Astrocyte of the cerebellum (primary cell): ENCODE data around the gene MYBPC2.
"Not testable (repeated sequence)": the region's sequence is repeated elsewhere in the genome, so short reads cannot be mapped to it uniquely, and the experiment has no call there.

ENCODE experiments used
- DNase-seq: peaks from one replicate; pipeline ENCODE4 v3.0.0-alpha.2; 2011; ENCODE audit warnings: low read depth
- H3K4me3 ChIP-seq: 2 replicates; pipeline ENCODE4 v1.5.1; 2011; ENCODE audit warnings: mild to moderate bottlenecking, low read depth, low read length, moderate library complexity
- CTCF ChIP-seq: IDR thresholded peaks from 2 replicates; pipeline ENCODE4 v1.5.1; 2012; ENCODE audit warnings: low read length, low read depth, moderate library complexity, mild to moderate bottlenecking; ENCODE audit errors: missing control alignments
- in situ Hi-C: cut with HindIII; loops from 2 replicates; pipeline ENCODE4 v1.10.0; 2017; ENCODE audit warnings: low sequenced_read_pairs

MYBPC2 gene

GRCh38 chr19:50387868-50388245, 44.8 kb upstream of the MYBPC2 start:
- in situ Hi-C loops = no loop called here
- no peak for TF ChIP-seq CTCF
- no peak for DNase-seq

GRCh38 chr19:50390295-50390694, 42.4 kb upstream of the MYBPC2 start:
- DNase-seq, H3K4me3 ChIP-seq, in situ Hi-C loops: not testable (repeated sequence)

More at GRCh38 chr19:50387868-50388245, 44.8 kb upstream of the MYBPC2 start:
- no peak overlapping the region for H3K4me3 ChIP-seq

- in situ Hi-C loops, DNase-seq, H3K4me3 ChIP-seq: not testable (repeated sequence)
Measured at GRCh38 chr19:50390952-50391351, 41.7 kb upstream of the MYBPC2 start.

GRCh38 chr19:50392759-50393158, 39.9 kb upstream of the MYBPC2 start:
- in situ Hi-C loops = no loop called here
- no peak overlapping the region for H3K4me3 ChIP-seq
- no peak for DNase-seq
- TF ChIP-seq CTCF = no peak

- in situ Hi-C loops = no loop called here
- no peak for DNase-seq
- no peak for TF ChIP-seq CTCF
- no peak overlapping the region for H3K4me3 ChIP-seq
Measured at GRCh38 chr19:50393589-50393988, 39.1 kb upstream of the MYBPC2 start.

- no peak for TF ChIP-seq CTCF
- no peak for DNase-seq
- in situ Hi-C loops = no loop called here
Measured at GRCh38 chr19:50394017-50394416, 38.7 kb upstream of the MYBPC2 start.

GRCh38 chr19:50398675-50399367, 33.9 kb upstream of the MYBPC2 start:
- H3K4me3 ChIP-seq = no peak overlapping the region
- in situ Hi-C loops = no loop called here
- no peak for TF ChIP-seq CTCF
- DNase-seq = no peak

More at GRCh38 chr19:50394017-50394416, 38.7 kb upstream of the MYBPC2 start:
- H3K4me3 ChIP-seq = no peak overlapping the region

- in situ Hi-C loops = no loop called here
Measured at GRCh38 chr19:50399368-50399745, 33.3 kb upstream of the MYBPC2 start.

More at GRCh38 chr19:50399368-50399745, 33.3 kb upstream of the MYBPC2 start:
- TF ChIP-seq CTCF = no peak
- DNase-seq = no peak
- no peak overlapping the region for H3K4me3 ChIP-seq
